Activated CD8-positive, alpha-beta memory T cell treated with anti-CD3 and anti-CD28 coated beads for 36 hours (primary cell): ENCODE measurements around the gene SELENOM. TPM values are rescaled to one million over a fixed set of nuclear protein-coding genes. Genes with fewer than 3 reads are reported as not detected.
"Not testable (repeated sequence)": the region's sequence is repeated elsewhere in the genome, so short reads cannot be mapped to it uniquely, and the experiment has no call there.

Experiments
- CTCF ChIA-PET: fragments of 350-600 bp; sonication (Branson Sonifier 250); formaldehyde crosslinking; loops from one replicate; lab custom pipeline; 2021; ENCODE audit warnings: antibody characterized with exemption; lab: Charles Lee
- POLR2A ChIA-PET: fragments of 350-600 bp; sonication (Branson Sonifier 250); formaldehyde crosslinking; loops from one replicate; lab custom pipeline; 2021; ENCODE audit warnings: antibody characterized with exemption; lab: Charles Lee
- total RNA-seq, 2 experiments: library from RNA; stranded (reverse); gene quantifications; one replicate each; pipeline ENCODE4 v1.2.3, GENCODE V29; 2021

The SELENOM gene
- total RNA-seq, 2 experiments from 2014 or later = 7.4 to 8.0 TPM

GRCh38 chr22:31069691-31070314 is 37.6 kb downstream of the SELENOM start:
- CTCF ChIA-PET, POLR2A ChIA-PET: not testable (repeated sequence)

- ChIA-PET CTCF (no interaction called here), POLR2A (no interaction called here)
Observed at GRCh38 chr22:31068970-31069369, 38.4 kb downstream of the SELENOM start.

- CTCF ChIA-PET = interaction anchor here (0.6 to 1.5 kb wide), 4 partner anchors 10 to 419 kb away, joined by 3 to 5 read pairs (median 4); partner anchors contain the start of genes MORC2 and TUG1
- POLR2A ChIA-PET = no interaction called here
Observed at GRCh38 chr22:31064369-31064768, 43.0 kb downstream of the SELENOM start.

DNA sequence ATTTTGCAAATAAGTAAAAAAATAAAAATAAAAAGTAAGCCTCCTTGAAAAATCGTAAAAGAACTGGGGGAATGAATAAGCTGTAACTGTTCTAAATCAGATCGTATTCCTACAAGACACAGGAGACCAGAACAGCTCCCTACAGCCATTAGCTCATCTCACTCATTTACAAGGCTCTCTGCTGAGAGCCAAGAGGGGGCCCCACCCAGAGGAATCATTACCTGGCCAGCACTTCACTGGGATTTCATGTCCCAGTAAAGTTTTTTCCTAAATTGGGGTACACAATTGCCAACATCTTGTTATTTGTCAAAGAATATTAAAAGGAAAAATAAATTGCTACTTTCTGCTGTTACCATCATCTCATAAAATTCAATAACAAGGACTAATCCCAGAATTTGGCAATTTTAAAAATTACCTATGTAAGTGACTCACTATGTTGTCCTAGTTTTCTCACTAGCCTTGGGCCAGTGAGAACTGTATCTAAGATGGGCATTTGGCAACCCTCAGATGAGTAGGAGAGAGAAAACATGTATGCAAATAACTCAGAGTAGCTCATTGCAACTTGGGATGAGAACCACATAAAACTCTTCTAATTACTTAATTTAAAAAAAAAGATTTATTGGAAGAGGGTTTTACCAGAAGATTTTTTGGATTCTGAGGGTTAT is 44.7 kb downstream of the SELENOM start:
- ChIA-PET POLR2A (interaction anchor here (0.7 kb wide), 1 partner anchor 92 kb away, joined by 3 read pairs; no protein-coding TSS in a partner anchor), CTCF (no interaction called here)

DNA sequence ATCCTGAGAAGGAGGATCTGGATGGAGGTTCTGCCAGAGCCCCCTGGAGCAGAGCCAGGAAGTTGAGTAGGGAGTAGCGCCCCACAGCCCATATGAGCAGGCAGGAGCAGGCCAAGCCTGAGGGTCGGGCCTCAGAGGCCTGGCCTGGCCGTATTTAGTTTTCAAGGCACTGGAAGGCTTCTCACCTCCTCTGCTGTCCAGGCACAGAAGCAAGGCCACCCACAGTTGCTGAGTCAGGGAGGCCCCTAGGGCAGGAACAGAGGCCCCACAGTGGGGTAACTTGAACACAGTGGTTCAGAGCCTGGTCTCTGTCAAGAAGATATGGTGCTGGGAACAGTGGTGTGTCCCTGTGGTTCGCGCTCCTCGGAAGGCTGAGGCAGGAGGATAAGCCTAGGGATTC is 47.7 kb downstream of the SELENOM start:
- POLR2A ChIA-PET, CTCF ChIA-PET: not testable (repeated sequence)

GRCh38 chr22:31056986-31057599 is 50.3 kb downstream of the SELENOM start:
- POLR2A ChIA-PET = no interaction called here
- CTCF ChIA-PET = interaction anchor here (0.7 kb wide), 1 partner anchor 28 kb away, joined by 3 read pairs; no protein-coding TSS in a partner anchor

DNA sequence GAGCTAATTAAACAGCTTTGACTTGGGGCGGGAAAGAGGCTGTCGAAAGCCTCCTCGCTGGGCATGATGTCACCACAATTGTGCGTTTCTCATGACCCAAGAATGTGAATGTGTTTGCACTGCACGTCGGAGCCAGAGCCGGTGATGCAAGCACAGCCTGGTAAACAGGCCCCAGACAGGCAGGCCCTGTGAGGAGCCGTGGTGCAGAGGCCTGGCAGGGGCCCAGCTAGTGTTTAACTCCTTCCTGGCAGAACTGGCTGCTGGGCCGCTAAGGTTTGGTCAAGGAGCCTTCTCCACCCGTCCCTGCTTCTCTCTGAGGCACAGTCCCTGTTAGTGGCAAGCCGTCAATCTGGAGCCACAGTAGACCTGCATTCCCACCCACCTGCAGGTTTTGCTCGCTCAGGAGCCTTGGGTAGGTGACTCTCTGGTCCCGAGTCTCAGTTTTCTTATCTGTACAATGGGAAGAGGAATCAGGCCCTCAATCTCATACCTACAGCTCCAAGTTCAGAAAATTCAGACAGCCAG is 51.7 kb downstream of the SELENOM start:
- ChIA-PET POLR2A (no interaction called here), CTCF (no interaction called here)

- POLR2A ChIA-PET = no interaction called here
- CTCF ChIA-PET = no interaction called here
Observed at GRCh38 chr22:31055117-31055634, 52.2 kb downstream of the SELENOM start.

Other genes starting within 250 kb of the SELENOM start
- 10 to 100 TPM; 30.2 to 30.8 TPM for gene MORC2, start 138.8 kb downstream of the SELENOM start, total RNA-seq
- 10 to 100 TPM; 42.7 to 44.9 TPM for gene TUG1, start 138.3 kb downstream of the SELENOM start, total RNA-seq
- gene SMTN, start 26.2 kb downstream of the SELENOM start, total RNA-seq = 10 to 100 TPM; 17.6 to 18.2 TPM
- under 1 TPM in 1 of 2 experiments, not detected in 1; 0.15 TPM for gene INPP5J, start 15.4 kb upstream of the SELENOM start, total RNA-seq
- gene PLA2G3, start 32.9 kb upstream of the SELENOM start, total RNA-seq = not detected
- 10 to 100 TPM; 24.8 to 25.7 TPM for gene RNF185, start 52.6 kb upstream of the SELENOM start, total RNA-seq
- 10 to 100 TPM; 27.2 to 27.8 TPM for gene LIMK2, start 104.7 kb upstream of the SELENOM start, total RNA-seq
- gene PIK3IP1, start 184.9 kb upstream of the SELENOM start, total RNA-seq = 1 to 10 TPM; 6.9 to 7.5 TPM
- 10 to 100 TPM; 34.1 to 34.3 TPM for gene PATZ1, start 238.8 kb upstream of the SELENOM start, total RNA-seq